HG03565 (cell line): ENCODE results near the gene ZNF84.

ENCODE experiments used
- ATAC-seq: cut with Tn5 transposase; IDR thresholded peaks from one replicate; pipeline ENCODE4 v1.9.1; 2021; ENCODE audit warnings: mild to moderate bottlenecking, moderate library complexity; ENCODE audit not compliant: unreplicated experiment

ZNF84 gene

DNA sequence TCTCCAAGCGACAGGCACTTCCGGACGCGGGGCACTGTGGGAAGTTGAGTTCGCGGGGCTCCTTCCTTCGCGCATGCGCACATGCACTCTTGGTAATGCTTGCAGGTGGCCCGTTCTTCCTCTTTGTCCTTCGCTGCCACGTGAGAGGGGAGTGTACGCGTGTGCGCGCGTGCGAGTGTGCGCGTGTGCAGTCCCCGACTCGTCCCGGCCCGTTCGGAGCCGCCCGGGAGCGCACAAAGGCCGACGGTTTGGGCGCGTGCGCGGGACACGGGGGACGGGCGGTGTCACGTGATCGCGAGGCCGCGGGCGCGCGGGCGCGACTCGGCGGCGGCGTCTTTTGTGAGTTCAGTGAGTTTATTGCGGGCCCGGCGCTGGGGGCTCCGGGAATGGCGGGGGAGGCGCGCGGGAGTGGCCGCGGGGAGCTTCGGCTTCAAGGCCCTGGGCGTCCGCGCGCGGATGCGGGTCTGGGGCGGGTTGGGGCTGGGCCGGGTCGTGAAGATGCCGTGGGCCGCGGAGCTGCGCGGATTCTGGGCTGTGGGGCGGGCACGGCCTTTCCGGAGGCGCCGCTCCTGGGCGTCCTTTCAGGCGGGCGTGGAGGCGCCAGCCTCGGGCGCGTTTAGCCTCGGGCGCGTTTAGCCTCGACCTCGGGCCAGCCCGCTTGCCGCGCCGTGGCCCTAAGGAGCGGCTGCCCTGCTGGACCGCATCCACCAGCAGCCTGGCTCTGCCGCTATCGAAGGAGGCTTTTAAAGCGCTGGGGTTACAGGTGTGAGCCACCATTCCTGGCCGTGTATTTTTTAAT, at the start of gene ZNF84:
Gene ZNF84 (plus strand): TSS at position 303 of the 799 bp plus-strand sequence. CDS start 3,959 bp downstream, outside the sequence.
- ATAC-seq, result peak; percentile 82

DNA sequence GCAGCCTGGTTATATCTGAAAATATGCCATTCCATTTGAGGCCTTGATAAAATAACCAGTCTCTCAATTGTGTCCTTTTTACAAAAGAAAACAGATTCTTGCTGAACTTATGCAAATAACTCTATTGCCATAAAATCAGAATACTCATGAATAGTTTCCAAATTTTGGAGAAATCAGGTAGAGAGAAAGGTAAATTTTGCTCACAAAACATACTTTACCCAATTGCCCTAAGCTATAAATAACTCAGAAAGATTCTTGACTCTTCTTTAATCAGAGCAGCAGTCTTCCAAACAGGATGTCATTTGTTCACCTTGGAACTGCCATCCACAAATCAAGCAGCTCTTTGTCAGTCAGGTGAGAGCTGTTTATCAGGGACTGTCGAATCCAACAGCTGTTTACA, 38.6 kb upstream of the ZNF84 start:
- no peak for ATAC-seq

GRCh38 chr12:133010657-133011297, 26.5 kb upstream of the ZNF84 start:
- no peak for ATAC-seq

- ATAC-seq, result no peak
Observed at GRCh38 chr12:133023566-133023965, 13.7 kb upstream of the ZNF84 start.

DNA sequence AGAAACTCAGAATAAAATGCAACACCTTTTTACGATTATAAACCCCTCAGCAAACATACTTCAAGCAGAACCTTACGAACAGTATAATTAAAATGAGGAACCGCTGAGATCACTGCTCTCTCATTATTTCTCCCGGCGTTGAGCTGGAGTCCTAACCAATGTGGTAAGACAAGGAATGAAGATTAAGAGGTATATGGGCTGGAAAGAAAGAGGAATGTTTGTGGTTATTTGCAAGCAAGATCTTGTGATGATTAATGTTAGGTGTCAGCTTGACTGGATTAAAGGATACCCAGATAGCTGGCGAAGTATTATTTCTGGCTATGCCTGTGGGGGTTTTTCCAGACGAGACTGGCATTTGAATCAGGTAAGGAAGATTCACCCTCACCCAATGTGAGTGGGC, 10.3 kb upstream of the ZNF84 start:
- no peak for ATAC-seq

GRCh38 chr12:133038118-133038709, 905 bp downstream of the ZNF84 start:
- no peak for ATAC-seq

DNA sequence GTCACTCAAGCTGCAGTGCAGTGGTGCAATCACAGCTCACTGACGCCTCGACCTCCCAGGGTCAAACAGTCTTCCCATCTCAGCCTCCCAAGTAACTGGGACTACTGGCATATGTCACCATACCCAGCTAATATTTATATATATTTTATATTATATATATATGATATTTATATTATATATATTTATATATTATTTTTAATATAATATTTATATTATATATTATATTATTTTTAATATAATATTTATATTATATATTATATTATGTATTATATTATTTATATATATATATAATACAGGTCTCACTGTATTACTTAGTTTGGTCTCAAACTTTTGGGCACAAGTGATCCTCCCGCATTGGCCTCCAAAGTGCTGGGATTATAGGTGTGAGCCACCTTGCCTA, 9.4 kb downstream of the ZNF84 start:
- no peak for ATAC-seq

- no peak for ATAC-seq
Observed at GRCh38 chr12:133057446-133057845, 20.1 kb downstream of the ZNF84 start.

DNA sequence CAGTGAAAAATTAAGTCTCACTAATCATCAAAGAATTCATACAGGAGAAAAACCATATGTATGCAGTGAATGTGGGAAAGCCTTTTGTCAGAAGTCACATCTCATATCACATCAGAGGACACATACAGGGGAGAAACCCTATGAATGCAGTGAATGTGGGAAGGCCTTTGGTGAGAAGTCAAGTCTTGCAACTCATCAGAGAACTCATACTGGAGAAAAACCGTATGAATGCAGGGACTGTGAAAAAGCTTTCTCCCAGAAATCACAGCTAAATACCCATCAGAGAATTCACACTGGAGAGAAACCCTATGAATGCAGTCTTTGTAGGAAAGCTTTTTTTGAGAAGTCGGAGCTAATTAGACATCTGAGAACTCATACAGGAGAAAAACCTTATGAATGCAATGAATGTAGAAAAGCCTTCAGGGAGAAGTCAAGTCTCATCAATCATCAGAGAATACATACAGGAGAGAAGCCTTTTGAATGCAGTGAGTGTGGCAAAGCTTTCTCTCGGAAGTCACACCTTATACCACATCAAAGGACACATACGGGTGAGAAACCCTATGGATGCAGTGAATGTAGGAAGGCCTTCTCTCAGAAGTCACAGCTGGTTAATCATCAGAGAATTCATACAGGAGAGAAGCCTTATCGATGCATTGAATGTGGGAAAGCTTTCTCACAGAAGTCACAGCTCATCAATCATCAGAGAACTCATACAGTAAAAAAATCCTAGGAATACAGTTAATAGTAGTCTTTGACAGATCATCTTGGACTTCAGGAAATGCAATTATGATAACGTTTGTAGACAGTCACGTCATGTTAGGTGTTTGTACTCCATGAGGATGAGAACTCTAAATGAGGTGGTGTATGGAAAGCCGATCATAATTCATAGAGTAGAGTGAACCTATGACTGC, 21.1 kb downstream of the ZNF84 start:
- ATAC-seq, result no peak

DNA sequence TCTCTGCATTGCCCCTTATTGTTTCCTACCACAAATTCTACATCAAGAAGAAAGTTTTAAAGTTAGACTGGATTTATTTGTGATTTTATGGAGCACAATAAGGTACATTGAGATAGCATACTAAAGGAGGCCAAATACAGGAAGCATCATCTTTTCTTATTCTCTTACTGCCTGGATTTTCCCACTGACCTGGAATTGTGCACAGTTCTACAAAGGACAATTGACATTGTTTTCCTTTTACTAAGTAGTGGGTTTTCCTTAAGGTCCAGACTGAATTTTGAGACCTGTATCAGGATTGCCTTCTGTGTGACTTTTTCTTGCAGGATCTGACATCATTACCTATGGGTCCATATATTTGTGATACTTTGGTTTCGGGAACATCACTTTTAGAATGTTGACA, 24.6 kb downstream of the ZNF84 start:
- ATAC-seq, result no peak

GRCh38 chr12:133063556-133063955, 26.2 kb downstream of the ZNF84 start:
- no peak for ATAC-seq

- no peak for ATAC-seq
Observed at GRCh38 chr12:133073836-133074235, 36.5 kb downstream of the ZNF84 start.

GRCh38 chr12:133080026-133080367, 42.7 kb downstream of the ZNF84 start:
- ATAC-seq, result peak; percentile 61

DNA sequence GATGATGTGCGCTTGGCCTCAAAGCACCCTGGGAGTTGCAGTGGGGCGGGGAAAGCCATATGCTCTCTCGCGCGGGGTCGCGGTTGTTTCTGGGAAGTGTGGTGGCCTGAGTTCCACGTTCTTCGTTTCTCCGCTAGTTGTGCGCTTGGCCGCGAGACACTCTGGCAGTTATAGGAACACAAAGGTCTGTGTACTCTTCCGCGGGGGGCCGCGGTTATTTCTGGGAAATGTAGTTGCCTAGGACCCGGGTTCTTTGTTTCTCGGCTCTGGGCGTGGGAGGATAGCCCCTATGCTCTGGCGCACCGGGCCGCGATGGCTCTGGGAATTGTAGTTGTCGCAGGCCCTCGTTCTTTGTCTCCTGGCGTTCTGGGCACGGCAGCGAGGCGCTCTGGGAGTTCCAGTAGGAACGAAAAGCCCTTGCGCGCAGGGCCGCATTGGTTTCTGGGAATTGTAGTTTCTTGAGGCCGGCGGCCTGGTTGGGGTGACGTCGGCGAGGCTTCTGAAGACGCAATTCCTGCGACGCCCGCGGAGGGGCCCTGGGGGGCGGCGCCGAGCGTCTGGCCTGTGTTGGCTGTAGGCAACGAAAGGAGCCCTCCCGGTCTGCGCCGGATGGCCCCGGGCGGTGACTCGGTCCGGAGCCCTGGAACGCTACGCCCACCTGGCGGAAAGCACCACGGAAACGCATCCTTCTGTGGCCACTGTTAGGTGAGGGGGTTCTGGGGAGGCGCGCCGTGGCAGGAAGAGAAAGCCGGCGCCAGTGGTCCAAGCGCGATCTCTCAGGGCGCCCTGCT, 43.3 kb downstream of the ZNF84 start, which contains the start of gene ZNF140:
Gene ZNF140 (plus strand): TSS at position 556 of the 791 bp plus-strand sequence. CDS start 398 bp downstream, outside the sequence.
- peak; percentile 60 for ATAC-seq

DNA sequence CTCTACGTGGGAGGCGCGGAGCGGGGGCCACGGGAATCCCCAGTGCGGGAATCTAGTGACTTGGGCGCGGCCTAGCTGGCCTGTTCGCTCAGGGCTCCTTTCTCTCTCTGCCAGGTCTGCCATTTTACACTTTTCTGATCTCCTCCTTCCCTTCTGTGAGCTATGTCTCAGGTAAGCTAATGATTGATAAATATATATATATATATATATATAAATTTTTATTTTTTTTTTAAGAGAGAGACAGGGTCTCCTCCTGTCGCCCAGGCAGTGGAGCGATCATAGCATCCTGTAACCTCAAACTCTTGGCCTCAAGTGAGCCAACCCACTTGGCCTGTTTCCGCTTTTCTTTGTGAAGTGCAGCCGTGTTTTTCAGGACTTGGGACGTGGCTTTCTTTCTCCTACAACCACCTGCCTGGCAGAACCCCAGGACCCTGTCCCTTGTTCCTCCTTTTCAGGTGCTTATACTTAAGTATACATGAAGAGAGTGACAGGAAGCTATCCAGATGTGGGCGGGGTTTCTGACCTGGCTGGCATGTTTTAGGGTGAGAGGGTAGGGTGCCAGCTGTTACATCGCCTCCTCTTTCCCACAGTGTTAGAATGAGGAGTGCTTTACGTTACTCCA, 44.0 kb downstream of the ZNF84 start:
- ATAC-seq, result no peak

GRCh38 chr12:133083345-133083744, 46.0 kb downstream of the ZNF84 start:
- no peak for ATAC-seq

DNA sequence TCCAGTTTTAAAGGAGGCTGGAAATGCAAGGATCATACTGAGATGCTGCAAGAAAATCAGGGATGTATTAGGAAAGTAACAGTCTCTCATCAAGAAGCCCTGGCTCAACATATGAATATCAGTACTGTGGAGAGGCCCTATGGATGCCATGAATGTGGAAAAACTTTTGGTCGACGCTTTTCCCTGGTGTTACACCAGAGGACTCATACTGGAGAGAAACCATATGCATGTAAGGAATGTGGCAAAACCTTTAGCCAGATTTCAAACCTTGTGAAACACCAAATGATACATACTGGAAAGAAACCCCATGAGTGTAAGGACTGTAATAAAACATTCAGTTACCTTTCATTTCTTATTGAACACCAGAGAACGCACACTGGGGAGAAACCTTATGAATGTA, 68.3 kb downstream of the ZNF84 start:
- no peak for ATAC-seq

DNA sequence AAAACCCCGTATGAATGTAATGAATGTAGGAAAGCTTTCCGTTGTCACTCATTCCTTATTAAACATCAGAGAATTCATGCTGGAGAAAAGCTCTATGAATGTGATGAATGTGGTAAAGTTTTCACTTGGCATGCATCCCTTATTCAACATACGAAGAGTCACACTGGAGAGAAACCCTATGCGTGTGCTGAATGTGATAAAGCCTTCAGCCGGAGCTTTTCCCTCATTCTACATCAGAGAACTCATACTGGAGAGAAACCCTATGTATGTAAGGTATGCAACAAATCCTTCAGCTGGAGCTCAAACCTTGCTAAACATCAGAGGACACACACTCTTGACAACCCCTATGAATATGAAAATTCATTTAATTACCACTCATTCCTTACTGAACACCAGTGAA, 68.9 kb downstream of the ZNF84 start:
- no peak for ATAC-seq

DNA sequence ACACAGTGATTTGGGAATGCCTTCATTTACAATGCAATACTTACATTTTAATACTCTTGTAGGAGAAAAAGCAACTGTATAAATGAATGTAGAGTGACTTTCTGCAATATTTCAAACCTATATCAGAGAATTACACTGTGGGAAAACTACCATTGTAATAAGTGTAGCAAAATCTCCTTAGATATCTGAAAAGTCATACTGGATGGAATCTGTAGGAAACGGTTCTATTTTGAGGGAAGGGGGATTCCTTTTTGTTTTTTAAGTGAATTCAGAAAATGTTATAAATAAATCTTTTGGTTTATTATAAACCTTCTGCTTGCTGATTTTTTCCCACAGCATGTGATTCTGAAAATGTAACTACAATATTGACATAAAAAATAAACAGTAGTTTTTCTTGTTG, 69.8 kb downstream of the ZNF84 start:
- no peak for ATAC-seq

DNA sequence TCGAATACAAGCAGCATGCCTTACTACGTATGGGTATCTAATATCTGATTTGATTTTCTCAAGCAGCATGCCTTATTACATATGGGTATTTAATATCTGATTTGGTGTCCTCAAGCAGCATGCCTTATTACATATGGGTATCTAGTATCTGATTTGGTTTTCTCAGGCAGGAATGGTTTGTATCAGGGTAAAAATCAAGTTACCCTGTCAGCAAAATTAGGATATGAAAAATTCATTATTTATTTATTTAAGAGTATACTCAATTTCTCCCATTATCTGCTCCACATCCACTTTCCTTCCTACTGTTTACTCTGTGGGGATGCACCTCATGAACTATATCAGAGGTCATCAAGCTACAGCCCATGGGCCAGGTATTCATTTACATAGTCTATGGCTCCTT, 70.8 kb downstream of the ZNF84 start:
- no peak for ATAC-seq
